ENCODE results near the gene JADE2.
"Not testable (repeated sequence)": the region's sequence is repeated elsewhere in the genome, so short reads cannot be mapped to it uniquely, and the experiment has no call there.

The JADE2 gene

GRCh38 chr5:134594797-134595457 is 69.5 kb downstream of the JADE2 start:
- peak; percentile 66 for DNase-seq

GRCh38 chr5:134595458-134595838 is 70.0 kb downstream of the JADE2 start:
- no peak for DNase-seq

GRCh38 chr5:134599820-134600219 is 74.3 kb downstream of the JADE2 start:
- not testable (repeated sequence) for DNase-seq

DNA sequence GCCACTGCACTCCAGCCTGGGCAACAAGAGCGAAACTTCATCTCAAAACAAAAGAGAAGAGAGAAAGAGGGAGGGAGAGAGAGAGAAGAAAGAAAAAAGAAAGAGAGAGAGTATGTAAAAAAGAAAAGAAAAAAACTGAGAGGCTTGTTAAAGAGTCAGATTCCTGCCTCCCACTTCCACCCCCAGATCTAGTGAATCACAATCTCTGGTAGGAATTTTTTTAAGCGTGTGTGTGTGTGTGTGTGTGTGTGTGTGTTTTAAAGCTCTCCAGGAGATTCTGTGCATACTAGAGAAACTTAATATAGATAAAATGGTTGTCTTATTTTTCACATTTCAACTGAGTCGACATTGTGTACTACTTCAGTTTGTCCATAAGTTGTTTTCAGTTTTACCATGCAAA is 75.1 kb downstream of the JADE2 start:
- DNase-seq, result no peak

DNA sequence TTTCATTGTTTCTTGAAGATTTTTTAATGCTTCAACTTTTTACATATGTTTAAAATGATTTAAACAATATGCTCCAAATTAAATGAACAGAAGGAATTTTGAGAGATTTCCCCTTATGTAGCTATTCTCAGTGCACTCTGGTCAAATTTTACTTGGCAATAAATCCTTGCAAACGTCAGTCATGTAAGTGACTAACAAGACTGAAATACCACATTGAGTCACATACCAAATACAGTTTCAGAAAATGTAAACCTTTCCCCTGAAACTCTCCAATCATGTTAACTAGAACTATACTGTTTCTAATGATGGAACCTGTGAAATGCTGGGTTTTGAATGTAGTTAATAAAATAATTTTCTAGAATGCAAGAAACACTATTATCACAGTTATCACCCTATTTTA is 77.6 kb downstream of the JADE2 start:
- peak; percentile 71 for DNase-seq

GRCh38 chr5:134604908-134605307 is 79.4 kb downstream of the JADE2 start:
- DNase-seq, result peak; percentile 51

DNA sequence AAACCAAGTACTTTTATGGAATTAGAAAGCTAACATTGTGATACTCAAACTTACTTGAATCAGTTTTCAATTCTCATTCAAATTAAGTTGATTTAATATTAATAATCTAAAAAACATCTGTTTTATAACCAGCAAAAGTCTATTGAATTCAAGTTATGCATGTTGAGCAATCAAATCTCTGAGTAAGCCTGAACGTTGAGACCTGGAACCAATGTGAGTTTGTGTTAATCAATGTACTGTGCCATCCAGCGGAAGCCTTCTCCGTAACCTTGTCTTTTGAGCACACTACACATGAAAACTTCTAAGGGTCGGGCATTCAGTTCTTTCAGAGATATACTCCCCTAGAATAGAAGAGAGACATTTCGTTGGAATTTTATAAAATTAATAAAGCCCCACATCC is 81.3 kb downstream of the JADE2 start:
- DNase-seq, result no peak

- DNase-seq, result peak; percentile 44
Measured at GRCh38 chr5:134608555-134608954, 83.1 kb downstream of the JADE2 start.

DNA sequence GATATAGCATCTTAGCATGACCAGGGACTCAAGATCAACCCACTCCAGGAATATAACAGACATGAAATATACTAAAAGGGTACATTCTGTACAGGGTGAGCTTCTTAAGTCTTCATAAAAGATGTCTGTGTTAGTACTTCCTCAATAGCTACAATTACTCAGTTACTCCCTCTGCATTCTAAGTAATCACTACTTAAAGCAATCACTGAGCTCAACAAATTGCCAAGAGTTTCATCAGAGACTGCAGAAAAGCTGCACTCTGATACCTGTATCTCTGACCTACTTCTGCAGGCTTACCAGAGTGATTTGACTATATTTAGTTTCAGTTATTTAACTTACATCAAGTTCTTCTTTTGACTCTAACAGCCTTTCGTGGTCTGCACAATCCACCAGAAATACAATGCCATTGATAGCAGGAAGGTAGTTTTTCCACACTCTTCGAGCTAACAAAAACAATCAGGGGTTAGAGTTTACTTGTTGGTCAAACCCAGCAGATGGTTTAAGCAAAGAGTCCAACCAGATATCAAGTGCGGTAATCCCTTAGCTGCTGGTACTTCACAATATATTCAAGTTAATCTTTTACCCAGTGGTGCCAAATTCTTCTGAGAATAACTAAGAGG is 83.9 kb downstream of the JADE2 start:
- DNase-seq, result peak; percentile 70

- no peak for DNase-seq
Measured at GRCh38 chr5:134610725-134611124, 85.3 kb downstream of the JADE2 start.

DNA sequence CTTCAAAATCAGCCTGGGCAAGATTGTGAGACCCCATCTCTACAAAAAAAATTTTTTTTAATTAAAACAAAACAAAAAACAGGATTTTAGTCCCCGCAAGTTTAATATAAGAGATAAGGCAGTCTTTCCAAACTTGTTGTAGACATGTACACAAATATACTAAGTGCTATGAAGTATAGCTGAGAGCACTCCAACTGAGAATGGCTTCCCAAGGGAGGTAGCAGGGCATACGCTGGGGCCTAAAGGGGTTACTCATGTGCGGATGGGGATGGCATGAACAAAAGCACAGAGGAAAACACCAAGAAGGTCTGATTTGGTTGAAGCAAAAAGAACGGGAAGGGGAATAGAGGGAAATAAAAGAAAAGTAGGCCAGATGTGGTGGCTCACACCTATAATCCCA is 86.0 kb downstream of the JADE2 start:
- DNase-seq, result no peak

DNA sequence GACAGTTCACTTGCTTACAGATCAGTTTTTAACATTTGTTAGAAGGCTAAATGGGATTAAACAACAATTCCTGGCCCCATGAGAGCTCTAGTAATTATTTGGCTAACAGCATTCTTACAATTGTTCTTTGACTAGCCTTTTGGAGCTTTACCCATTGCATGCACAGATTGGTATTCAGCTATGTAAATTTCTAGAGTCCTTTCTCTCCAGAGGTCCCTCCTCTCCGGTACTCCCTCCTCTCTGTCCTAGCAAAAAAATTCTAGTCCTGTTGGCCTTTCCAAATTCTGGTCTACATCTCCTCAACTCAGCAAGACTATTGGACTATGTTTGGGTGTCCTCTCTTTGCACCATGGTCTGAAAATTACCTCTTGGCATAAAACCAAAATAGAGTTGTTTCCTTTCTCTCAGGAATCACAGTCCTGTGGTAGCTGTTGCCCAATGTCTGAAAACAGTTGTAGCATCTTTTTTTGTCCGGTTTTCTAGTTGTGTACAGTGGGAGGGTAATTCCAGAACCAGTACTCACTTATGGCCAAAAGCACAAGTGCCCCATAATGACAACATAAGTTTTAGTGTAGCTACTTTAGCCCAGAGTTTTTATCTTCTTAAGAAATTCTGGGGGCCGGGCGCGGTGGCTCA is 89.1 kb downstream of the JADE2 start:
- DNase-seq, result no peak

- DNase-seq, result no peak
Measured at GRCh38 chr5:134620634-134621033, 95.2 kb downstream of the JADE2 start.

DNA sequence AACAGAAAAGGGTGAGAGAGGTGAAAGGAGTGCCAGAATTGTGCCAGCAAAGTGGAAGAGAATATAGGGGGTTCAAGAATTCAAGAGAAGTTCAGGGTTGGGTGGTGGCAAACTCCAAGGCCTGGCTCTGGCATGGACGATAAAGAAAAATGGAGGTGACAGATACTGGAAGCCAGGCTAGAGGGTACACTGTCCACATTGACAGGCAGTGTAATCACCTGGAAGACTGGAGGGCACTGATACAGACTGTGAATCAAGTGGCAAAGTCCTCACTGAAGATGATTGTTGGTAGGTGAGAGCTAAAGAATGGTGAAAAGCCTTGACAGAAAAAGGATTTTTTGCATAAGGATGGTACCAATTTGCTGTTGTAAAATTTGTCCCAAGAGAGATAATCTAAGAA is 100.1 kb downstream of the JADE2 start:
- DNase-seq, result no peak

GRCh38 chr5:134626369-134627014 is 101.0 kb downstream of the JADE2 start:
- DNase-seq, result no peak

All from activated CD4-positive, alpha-beta T cell treated with anti-CD3 and anti-CD28 coated beads, Interleukin-2, Interleukin-6, amounts not matched to agents 100 ng/mL and 50 ng/mL, durations not matched to agents 16 hours and 8 hours (primary cell).